ENCODE data around the gene CAMP.

The CAMP gene

DNA sequence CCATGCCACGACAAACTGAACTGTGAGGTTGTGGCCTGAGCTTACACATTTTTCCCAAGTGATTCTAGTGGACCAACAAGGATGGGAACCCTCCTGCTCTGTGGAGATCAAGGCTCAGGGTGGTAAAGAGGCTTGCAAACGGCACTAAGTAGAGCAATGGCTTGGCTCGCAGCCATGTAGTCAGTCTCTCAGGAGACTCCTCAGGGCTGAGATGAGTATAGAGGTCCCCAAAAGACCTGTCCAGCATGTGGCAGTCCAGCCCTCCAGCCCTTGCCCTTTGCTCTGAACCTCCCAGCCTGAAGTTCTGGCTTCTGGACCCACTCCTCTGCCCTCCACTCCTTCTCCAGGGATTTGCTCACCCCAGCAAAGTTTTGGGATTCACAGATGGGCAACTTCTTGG, 8.3 kb upstream of the CAMP start:
- no peak for DNase-seq (ENCODE audit: low spot score)

DNA sequence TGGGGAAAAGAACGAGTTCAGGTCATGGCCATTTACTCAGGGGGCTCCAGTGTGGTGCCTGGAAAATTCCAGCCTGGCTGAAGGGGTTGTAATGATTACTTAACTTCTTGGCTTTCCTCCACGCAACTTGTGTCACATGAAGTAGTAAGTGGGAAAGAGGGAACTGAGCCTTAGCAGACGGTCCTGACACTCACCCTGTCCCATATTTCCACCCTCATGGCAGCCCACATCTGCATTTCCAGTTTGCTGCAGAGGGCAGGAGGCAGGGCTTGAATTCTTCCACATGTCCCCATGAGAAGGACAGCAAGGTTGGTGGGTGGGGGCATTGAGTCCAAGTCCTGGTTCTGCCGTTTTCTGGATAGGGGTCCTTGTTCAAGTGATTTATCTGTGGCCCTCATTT, 7.8 kb upstream of the CAMP start:
- no peak for DNase-seq (ENCODE audit: low spot score)

DNA sequence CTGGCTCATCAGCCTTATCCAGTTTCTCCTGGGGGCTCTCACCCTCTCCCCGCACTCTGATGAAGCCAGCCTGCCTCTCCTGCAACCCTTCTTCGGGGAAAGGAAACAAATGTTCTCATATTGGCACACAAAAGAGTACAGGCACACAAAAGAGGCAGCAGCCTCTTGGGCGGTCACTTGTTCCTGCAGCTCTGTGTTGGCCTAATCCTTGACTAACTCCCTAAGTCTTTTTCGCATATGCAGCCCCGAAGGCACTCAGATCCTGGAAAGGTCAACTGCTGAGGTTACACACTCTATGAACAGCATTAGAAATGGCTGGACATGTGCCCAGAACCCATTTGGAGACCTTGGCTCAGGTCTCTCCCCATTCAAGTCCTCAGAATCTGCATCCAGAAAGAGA, 7.4 kb upstream of the CAMP start:
- no peak for DNase-seq (ENCODE audit: low spot score)

DNA sequence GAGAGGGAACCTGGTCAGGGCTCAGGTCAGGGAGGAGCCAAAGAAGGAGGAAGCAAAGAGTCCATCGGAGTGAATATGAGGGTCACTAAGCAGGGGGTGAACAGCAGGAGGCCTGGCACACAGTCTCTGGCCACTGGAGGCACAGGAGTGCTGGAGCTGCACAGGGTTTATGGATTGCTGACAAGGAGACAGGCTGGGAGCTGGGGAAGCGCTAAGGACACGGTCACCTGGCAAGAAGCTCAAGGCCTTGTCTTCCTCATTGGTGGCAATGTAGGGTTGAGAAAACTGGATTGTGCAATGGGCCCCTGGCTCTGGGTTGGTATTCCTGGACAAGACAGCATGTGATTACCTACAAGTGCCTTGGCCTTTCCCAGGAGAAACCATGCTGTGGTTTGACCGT, 5.8 kb upstream of the CAMP start:
- no peak for DNase-seq (ENCODE audit: low spot score)

DNA sequence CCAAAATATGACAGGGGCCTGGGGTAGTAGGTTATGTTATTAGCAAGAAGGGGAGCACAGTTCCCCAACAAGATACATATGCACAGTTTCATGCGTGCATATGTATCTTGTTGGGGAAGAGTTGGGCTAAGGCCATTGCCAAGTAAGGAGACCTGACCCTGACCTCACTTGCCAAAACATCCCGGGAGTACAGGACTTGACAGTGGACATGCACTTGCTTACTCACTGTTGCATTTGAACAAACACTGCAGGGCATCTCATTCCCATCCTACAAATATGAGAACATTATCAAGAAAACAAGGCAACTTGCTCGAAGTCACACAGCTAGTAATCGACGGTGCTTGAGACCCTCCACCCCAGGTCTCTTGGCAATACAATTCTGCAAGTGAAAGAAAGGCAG, 4.8 kb upstream of the CAMP start:
- DNase-seq (ENCODE audit: low spot score) = no peak

DNA sequence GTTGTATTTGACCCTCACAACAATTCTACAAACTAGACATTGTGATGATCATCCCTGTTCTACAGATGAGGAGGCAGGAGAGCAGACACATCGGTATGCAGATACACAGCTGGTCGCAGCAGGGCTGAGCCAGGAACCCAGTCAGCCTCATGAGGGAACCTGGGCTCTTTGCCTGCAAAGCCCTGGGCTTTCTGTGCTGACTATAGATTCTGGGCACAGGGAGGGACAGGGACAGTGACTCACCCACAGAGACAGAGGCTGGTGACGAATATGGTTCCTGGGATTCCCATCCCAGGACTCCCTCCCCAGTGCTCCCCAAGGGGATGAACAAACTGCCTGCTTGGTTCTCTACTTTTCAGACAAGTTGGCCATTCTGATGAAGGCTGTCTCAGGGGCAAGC, 3.8 kb upstream of the CAMP start:
- no peak for DNase-seq (ENCODE audit: low spot score)

DNA sequence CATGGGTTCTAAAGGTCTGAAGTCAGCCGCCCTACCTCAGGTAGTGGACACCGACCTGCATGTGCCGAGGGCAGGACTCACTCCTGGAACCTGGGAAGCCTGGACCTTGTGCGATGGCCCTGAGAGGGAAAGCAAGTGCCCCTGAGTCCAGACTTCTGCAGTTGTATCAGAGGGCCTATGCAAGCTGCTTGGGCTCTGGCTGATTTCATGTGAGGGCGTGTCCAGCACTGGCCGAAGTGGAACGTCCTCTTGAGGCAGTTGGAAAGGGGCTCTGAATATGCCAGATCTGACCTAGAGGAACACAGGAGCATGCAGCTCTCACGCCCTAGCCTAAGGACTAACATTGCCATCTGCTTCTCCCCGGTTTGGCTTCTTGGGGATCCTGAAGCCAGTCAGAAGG, 2.5 kb upstream of the CAMP start:
- DNase-seq (ENCODE audit: low spot score) = no peak

DNA sequence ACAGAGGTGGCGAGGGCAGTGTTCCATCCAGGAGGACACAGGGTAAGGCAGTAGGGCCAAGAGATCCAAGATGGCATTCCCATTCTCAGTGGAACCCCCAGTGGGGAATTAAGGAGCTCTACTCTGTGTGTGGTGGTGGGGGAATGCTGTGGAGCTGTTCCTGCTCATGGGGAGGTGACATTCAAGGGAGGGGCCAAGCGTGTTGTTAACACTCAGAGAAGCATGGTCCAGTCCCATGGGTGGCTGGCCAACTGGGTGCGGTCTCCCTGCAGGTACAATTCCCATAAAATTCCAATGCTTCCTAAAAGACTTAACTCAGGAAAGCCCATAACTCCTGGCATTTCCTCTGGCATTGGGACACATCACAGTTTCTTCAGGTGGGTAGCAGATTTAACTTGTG, 2.3 kb downstream of the CAMP start:
- DNase-seq (ENCODE audit: low spot score) = no peak

DNA sequence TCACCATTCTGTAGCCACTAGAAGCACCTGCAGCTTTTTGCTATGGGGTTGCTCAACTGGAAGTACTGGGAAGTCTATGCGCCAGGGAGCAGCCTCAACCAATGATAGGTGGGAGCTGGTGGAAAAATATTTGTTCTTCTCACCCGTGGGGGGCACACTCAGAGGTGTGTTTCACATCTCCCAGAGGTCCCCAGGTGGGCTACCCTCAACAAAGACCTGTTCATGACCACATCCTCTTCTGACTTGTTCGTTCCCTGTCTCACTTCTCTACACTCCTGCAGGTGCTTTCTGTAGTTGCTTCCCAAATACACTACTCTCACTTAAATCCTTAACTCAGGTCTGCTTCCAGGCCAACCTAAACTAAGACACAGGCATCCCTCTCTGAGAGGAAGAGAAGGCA, 3.6 kb downstream of the CAMP start:
- no peak for DNase-seq (ENCODE audit: low spot score)

DNA sequence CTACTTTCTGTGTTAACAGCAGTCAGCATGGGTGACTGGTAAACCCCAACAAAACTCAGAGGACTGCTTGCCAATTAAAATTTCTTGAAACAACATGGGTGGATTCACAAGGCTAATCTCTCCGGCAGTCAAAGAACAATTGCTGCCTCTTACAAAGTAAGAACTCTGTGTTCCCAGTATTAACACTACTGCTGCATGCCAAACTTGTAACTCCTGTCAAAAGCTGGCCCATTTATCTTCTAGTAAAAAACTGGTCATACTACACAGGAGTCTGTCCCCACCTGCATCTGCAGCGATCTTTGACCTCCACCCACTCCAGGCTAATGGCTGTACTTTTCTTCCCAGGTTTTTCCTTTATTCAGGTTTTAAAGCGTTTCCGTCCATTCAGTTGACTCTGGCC, 8.9 kb downstream of the CAMP start:
- no peak for DNase-seq (ENCODE audit: low spot score)

DNA sequence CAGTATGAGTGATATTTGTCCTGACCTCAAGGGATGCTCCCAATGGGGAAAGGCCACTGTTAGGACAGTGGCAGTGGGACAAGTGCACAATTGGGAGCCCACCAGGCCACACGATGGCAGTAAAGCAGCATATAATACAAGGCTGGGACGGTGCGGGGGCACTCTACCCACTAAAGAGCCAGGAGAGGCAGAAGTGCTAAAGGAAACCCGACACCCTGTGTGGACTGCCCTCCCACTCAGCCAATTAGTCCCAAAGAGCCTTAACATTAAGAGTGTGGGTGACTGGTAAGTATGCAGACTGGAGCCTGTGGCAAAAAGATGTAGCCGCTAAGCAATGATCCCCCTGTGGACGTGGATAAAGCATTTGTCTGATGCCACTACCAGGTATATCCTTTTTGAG, 9.4 kb downstream of the CAMP start:
- DNase-seq (ENCODE audit: low spot score) = peak; percentile 88

DNA sequence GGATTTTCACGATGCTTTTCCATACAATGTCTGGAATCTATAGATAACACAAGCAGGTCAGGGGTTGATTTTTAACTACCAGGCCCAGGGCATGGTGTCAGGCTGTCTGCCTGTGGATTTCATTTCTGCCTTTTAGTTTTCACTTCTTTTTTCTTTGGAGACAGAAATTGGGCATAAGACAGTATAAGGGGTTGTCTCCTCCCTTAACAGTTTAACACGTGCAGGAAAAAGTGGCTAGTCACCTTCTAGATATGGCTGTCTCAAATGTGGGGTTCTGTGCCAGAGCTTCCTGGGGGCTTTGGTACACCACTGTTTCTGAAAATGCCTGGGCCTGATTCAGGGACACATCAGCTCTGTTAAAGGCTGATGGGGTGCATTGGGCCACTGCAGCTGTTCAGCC, 10.2 kb downstream of the CAMP start:
- DNase-seq (ENCODE audit: low spot score) = no peak

DNA sequence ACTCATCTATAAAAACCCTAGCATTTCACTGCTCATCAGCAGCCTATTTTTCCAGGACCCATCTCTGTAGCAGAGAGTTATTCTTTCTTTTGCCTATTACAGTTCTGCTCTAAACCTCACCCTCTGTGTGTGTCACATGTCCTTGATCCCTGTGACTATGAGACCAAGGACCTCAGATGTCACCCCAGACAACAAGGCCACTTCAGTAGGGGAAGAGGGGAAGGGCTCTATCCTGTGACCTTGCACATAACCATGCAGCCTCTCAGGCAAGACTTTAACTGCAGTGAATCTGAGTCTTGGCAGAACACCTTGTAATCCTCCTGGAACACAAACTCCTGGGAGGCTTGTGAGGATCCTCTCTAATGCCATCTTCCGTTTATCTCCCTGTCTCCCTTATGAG, 13.2 kb downstream of the CAMP start:
- DNase-seq (ENCODE audit: low spot score) = no peak

DNA sequence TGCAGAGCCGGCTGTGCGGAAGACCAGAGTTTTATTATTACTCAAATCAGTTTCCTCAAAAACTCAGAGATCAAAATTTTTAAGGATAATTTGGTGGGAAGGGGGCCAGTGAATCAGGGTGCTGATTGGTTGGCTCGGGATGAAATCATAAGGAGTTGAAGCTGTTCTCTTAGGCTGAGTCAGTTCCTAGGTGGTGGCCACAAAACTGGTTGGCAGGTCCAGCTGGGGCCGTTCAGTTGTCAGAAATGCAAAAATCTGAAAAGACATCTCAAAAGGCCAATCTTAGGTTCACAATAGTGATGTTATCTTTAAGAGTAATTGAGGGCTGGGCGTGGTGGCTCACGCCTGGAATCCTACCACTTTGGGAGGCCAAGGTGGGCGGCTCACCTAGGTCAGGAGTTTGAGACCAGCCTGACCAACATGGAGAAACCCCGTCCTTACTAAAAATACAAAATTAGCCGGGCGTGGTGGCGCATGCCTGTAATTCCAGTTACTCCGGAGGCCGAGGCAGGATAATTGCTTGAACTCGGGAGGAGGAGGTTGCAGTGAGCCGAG, 15.3 kb downstream of the CAMP start:
- no peak for DNase-seq (ENCODE audit: low spot score)

DNA sequence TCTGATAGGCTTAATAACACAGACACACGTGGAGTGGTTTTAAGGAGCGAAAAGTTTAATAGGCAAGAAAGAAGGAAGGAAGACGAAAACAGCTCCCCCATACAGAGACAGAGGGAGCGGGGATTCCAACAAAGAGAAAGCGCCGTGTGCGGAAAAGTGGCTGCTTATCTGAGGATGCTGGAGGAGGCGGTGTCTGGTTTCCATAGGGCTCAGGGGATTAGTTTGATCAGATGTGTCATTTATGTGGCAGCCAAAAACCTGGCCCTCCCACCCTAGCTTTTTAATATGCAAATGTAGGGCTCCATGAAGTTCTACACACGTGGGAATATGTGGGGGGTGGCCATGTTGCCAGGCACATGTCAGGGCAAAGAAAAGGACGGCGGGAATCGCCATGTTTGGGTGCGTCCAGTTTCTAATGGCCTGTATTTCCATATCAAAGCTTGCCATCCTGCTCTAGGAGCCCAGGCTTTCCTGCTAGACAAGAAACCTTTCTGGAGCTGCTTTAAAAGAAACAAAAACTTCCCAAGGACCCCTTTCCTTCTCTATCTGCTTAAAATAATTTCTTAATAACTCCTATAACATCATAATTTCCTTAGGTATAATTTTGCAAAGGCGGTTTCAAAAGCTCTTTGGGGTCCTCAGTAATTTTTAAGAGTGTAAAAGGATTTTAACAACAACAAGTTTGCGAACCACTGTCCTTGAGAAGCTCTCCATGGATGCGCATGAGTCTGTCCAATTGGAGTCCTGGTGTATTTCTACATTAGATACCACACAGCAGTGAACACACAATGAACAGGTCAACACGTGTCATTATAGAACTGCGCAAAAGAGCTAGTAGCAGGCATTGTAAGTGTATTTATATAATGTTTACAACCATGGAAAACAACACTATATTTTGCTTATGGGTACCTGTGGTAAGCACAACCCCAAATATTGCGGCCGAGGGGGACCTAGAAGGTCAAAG, 17.0 kb downstream of the CAMP start:
- no peak for DNase-seq (ENCODE audit: low spot score)

DNA sequence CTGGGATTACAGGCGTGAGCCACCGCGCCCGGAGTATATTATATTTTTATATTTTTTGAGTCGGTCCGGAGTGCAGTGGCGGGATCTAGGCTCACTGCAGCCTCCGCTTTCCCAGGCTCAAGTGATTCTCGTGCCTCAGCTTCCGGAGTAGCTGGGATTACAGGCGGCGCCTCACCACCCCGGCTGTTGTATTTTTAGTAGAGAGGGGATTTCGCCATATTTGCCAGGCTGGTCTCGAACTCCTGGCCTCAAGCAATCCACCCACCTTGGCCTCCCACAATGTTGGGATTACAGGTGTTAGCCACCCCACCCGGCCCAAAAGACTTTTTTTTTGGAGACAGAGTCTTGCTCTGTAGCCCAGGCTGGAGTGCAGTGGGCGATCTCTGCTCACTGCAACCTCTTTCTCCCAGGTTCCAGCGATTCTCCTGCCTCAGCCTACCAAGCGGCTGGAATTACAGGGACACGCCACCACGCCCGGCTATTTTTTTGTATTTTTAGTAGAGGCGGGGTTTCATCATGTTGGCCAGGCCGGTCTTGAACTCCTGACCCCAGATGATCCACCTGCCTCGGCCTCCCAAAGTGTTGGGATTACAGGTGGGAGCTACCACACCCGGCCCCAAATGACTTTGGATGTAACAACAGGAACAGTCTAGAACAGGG, 18.6 kb downstream of the CAMP start:
- DNase-seq (ENCODE audit: low spot score) = no peak

DNA sequence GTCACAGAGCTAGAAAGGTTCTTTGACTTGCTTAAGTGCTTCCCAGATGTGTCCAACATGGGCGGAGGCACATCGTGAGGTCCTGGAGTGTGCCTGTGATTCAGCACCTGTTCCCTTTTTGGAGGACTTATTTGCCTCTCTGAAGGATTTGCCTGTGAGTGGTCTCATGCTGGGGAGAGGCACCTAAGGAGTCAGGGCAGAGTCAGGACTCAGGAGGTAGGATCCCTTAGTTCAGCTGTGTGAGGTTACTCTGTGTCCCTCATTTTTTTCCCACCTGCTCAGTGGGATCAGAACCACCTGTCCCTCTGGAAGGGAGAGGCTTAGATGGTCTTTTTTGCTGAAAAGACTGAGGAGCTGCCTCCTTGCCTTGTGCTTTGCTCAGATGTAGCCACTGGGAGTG, 20.6 kb downstream of the CAMP start:
- no peak for DNase-seq (ENCODE audit: low spot score)

DNA sequence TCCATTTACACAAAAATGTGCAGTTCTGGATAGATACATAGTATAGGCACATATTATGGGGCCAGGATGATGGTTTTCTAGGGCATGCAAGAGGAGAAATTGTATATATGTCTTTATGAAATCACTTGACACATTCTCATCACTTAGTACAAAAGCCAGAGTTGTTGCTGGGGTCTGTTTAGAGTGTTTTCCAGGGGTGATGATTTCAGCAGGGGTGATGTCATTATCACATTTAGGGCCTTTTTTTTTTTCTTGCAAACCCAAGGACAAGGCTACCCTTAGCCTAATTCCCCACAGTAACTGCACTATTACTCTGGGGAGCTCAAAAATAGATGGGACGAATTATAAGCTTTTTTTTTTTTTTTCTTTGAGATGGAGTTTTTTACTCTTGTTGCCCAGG, 21.2 kb downstream of the CAMP start:
- no peak for DNase-seq (ENCODE audit: low spot score)

DNA sequence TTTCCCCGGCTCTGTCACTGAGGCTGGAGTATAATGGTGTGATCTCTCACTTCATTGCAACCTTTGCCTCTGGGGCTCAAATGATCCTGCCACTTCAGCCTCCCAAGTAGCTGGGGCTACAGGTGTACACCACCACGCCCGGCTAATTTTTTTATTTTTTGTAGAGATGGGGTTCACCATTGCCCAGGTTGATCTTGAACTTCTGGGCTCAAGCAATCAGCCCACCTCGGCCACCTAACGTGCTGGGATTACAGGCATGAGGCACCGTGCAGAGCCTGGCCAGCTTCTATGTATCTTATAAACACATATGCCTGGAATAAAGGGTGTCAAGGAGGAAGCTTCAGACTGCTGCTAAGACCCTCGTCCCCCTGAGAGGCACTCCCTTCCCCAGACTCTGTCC, 21.8 kb downstream of the CAMP start:
- no peak for DNase-seq (ENCODE audit: low spot score)

DNA sequence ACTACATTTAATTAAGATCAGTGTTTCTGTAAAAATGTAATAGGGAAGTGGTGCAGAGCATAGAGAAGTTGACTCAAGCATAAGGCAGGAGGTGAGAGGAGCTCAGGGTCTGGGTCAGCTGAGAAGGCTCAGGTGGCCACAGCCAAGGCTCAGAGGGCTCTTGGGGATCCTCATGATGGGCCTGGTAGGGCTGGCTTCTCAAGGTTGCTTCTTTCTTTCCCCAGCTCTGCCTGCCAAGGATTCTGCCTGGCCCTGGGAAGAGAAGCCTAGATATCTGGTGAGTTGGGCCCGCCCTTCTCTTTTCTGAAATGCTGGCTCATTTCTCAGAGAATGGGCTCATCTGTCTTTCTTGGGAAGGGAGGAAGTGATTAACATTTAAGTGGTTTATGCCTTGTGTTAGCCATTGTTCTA, 24.1 kb downstream of the CAMP start:
- no peak for DNase-seq (ENCODE audit: low spot score)

DNA sequence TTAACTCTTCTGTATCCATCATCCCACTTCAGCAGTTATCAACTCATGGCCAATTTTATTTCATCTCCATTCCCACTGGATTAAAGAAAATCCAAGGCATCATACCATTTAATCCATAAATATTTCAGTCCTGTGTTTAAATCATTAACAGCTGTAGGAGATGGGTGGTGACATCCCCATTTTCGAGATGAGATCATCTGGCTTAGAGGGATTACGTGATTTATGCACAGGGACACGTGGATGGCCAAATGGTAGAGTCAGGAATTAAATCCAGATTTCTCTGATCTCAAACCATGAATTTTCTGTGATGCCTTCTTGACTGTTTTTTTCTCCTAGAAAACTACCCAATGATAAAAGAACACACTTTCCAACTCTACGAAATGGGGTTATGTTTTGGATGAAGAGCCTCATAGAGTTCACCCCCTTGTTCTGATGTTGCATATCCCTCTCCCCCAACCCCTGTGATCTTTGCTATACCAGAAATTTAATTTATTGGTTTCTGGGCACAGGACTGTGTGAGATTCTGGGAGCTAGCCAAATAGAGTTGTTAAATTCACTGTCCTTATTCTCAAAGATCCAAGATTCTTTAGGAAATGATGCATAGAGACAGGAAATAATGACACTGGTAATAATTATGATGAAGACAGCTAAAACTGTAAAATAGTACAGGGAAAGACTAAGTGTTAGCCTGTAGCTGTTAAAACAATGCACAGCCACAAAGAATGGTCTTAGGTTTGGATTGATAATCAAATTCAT, 25.0 kb downstream of the CAMP start:
- no peak for DNase-seq (ENCODE audit: low spot score)

DNA sequence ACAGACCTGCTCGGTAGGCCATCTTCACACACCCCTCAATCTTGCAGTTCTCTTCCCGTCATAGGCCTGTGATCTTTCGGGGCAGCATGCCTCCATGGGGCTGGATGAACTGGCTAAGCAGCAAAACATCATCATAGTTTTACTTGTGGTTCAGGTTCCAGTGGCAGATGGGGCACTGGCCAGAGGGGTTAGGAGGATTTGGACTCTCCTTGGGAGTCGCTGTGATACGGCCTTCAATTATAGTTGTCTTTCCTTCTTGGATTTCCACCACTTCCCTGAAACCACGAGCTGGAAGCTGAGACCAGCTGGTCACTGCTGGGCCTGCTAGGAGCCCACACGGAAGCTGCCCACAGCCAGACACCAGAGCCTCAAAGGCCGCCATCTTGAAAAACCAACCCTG, 33.3 kb downstream of the CAMP start:
- DNase-seq (ENCODE audit: low spot score) = no peak

DNA sequence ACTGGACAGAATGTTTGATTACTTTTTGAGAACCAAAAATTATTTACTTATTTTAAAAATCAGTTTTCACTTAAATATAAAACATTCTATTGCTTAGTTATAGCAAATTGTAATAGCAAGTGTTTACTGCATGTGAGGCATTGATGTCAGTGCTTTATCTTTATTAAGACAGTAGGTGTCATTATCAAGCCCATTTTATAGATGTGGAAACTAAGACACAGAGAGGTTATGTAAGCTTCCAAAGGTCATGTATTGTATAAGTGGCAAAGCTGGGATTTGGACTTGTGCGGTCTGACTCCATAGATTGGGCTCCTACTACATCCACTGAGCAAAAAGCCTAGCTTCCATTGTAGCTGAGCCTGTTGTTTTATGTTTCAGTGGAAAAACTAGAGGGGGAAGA, 35.2 kb downstream of the CAMP start:
- no peak for DNase-seq (ENCODE audit: low spot score)

Measured in HuH-7 (cell line).